Measurements from ENCODE around the gene ANXA4.
"Not testable (repeated sequence)": the region's sequence is repeated elsewhere in the genome, so short reads cannot be mapped to it uniquely, and the experiment has no call there.

The ANXA4 gene

GRCh38 chr2:69720404-69720803, 21.5 kb upstream of the ANXA4 start:
- no peak for DNase-seq (ENCODE audit: low read depth, low spot score)

GRCh38 chr2:69721022-69721421, 20.9 kb upstream of the ANXA4 start:
- no peak for DNase-seq (ENCODE audit: low read depth, low spot score)

DNA sequence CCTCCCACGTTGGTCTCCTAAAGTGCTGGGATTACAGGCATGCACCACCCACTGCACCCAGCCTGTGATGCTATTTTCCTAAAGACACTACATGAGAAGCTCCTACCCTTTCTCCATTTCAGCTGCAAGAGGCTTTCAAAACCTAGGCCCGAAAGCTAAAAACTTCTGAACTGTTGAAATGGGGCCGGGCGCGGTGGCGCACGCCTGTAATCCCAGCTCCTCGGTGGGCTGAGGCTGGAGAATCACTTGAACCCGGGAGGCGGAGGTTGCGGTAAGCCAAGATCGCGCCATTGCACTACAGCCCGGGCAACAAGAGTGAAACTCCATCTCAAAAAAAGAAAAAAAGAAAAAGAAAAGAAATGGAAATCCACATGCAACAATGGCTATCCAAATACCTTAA, 18.1 kb upstream of the ANXA4 start:
- no peak for DNase-seq (ENCODE audit: low read depth, low spot score)

- DNase-seq (ENCODE audit: low read depth, low spot score): peak; percentile 32
Measured at GRCh38 chr2:69724540-69725159, 17.3 kb upstream of the ANXA4 start.

- no peak for DNase-seq (ENCODE audit: low read depth, low spot score)
Measured at GRCh38 chr2:69725706-69726360, 16.1 kb upstream of the ANXA4 start.

DNA sequence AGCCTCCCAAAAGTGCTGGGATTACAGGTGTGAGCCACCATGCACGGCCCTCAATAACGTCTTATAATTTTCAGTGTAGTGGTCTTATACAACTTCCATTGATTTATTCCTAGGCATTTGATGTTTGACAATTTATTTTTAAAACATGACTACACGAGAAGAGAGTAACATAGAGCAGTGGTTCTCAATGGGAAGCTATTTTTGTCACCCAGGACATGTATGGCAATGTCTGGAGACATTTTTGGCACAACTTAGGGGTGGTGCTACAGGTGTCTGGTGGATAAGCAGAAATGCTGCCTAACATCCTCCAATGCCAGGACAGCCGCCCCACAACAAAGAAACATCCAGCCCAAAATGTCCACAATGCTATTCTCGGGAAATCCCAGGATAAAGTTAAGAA, 12.7 kb upstream of the ANXA4 start:
- no peak for DNase-seq (ENCODE audit: low read depth, low spot score)

DNA sequence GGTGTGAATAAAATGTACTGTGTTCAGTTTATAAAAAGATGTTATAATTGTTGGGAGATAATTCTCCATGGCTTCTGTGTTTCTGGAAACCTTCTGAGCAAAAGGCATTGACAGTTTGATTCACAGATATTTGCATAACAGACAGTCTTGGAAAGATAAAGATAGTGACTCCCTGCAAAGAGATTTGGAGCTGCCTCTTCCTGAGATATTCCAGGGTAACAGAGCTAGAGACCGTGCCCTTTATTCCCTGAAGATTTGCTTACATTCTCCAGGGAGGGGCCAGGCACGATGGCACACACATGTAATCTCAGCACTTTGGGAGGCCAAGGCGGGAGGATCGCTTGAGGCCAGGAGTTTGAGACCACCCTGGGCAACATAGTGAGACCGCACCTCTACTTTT, 12.2 kb upstream of the ANXA4 start:
- no peak for DNase-seq (ENCODE audit: low read depth, low spot score)

DNA sequence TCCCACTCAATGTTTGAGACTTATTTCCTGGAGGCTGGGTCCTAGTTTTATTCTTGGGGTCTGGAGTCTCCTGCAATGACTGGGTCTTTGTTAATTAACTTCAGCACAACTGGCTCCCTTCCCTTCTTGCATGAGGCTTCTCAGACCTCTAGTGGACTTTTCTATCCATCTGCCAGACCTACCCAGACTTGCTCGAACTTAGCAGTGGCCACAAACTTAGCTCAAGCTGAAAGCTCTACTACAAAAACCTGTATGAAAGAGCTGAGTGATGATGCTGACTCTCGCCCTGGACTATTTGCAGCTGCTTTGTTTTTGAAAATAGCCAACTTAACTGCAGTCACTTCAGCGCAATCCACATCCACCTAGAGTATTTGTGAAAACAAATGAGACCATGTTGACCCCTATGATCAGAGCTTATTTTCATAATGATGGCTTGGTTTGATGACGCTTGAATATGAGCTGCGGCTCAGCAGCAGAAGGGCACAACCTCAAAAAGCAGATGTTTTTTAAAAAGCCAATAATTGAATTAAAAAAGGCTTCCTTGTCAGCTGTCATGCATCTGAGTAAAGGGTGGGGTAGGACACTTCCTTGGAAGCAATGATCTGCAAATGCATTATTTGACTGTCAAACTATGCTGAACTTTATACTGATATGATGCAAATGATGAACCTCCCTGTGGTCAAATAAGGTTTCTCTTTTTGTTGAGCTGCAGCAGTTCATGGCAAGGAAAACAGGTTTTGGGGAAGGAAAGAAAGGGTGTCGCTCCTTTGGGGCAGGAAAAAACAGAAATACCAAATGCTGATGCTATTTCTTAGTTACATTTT, 10.6 kb upstream of the ANXA4 start:
- no peak for DNase-seq (ENCODE audit: low read depth, low spot score)

DNA sequence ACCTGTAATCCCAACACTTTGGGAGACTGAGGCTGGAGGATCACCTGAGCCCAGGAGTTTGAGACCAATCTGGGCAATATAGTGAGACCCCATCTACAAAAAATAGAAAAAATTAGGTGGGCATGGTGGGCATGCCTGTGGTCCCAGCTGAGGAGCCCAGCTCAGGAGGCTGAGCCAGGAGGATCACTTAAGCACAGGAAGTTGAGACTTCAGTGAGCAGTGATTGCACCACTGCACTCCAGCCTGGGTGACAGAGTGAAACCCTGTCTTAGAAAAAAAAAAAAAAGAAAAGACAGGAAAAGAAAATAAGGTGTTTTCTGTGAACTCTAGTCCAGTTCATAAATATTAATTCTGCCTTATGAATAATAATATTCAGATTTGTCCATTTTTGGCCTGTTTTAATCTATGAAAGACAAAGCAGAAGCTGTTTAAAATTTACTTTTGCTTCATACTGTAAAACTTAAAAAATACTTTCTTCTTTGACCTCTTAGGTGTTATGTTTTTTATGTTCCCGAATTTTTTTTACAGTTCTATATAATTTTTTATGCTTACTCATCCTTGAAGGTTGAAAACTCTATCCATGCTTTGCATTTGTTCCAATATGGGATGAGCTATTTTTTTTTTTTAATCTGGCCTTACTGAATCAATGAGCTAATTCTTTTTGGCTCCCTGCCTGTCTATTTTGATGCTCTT, 8.4 kb upstream of the ANXA4 start:
- DNase-seq (ENCODE audit: low read depth, low spot score): no peak

DNA sequence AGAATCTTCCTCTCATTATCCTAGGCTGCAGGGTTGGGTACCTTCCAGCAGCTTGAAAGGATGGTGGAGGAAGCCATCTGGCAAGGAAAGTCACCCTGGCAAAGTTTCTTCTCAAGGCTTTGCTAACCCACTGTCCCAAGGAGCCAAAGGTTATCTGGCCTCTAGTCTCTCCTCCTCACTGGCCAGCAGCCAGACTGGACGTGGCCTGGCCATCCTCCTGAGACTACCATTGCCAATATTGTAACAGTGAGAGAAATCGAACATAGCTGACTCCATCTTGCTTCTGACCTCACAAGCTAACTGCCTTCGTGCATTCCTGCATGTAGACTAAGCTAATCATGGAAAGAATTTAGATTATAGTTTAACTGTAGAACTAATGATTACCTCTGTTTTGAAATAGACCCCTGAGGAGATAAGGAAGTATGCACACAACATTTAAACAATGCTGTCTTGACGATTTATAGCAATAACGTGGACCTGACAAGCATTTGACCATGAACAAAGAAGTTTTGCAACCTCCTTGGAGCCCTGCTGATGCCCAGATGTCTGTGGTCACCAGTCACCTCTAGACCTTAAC, 7.8 kb upstream of the ANXA4 start:
- DNase-seq (ENCODE audit: low read depth, low spot score): no peak

- DNase-seq (ENCODE audit: low read depth, low spot score): no peak
Measured at GRCh38 chr2:69734854-69735544, 6.9 kb upstream of the ANXA4 start.

GRCh38 chr2:69735686-69736085, 6.2 kb upstream of the ANXA4 start:
- DNase-seq (ENCODE audit: low read depth, low spot score): no peak

DNA sequence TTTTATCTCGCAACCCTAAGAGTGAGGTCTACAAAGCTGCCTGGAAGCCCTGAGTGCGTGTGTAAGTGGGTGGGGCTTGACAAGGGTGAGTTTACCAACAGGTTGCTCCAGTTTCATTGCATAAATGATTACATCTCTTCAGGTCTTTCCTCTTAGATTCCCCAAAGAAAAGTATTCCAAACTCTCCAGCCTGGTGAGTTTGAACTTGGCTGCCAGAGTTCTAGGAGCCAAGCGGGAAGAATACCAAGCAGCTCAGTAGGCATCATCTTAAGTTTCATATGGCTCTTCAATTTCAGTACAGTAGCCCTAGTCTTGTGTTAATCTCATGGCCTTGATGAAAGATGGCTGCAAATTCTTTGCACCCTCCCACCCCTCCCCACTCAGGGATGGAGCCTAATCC, 3.8 kb upstream of the ANXA4 start:
- not testable (repeated sequence) for DNase-seq (ENCODE audit: low read depth, low spot score)

GRCh38 chr2:69740502-69740951, 1.4 kb upstream of the ANXA4 start:
- DNase-seq (ENCODE audit: low read depth, low spot score): no peak

GRCh38 chr2:69741229-69741574, 732 bp upstream of the ANXA4 start:
- DNase-seq (ENCODE audit: low read depth, low spot score): no peak

- no peak for DNase-seq (ENCODE audit: low read depth, low spot score)
Measured at GRCh38 chr2:69742322-69742952, 503 bp downstream of the ANXA4 start.

DNA sequence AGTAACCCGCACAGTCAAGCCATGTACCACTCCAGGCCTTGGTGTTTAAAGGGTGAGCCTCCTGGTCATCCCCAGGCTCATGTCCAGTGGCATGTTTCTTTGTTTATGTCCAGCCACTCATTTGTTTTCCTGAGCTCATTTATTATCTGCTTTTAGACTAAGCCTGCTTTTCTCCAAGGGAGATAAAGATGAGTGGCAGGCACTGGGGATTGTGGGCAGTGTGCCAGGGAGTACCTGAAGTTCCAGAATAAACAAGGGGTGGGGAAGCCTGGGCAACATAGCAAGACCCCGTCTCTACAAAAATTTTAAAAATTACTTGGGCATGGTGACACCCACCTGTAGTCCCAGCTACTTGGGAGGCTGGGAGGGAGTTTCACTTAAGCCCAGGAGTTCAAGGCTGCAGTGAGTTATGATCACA, 1.9 kb downstream of the ANXA4 start:
- DNase-seq (ENCODE audit: low read depth, low spot score): no peak

GRCh38 chr2:69744456-69744855, 2.5 kb downstream of the ANXA4 start:
- no peak for DNase-seq (ENCODE audit: low read depth, low spot score)

GRCh38 chr2:69745035-69745434, 3.1 kb downstream of the ANXA4 start:
- DNase-seq (ENCODE audit: low read depth, low spot score): no peak

GRCh38 chr2:69750246-69750645, 8.3 kb downstream of the ANXA4 start:
- no peak for DNase-seq (ENCODE audit: low read depth, low spot score)
